ENCODE data around the gene UPK3A. TPM values are rescaled to one million over a fixed set of nuclear protein-coding genes. Genes with fewer than 3 reads are reported as not detected.
"Not testable (repeated sequence)": the region's sequence is repeated elsewhere in the genome, so short reads cannot be mapped to it uniquely, and the experiment has no call there.

UPK3A gene
- total and polyA plus RNA-seq, 2 donors from 2014 or later, result not detected

DNA sequence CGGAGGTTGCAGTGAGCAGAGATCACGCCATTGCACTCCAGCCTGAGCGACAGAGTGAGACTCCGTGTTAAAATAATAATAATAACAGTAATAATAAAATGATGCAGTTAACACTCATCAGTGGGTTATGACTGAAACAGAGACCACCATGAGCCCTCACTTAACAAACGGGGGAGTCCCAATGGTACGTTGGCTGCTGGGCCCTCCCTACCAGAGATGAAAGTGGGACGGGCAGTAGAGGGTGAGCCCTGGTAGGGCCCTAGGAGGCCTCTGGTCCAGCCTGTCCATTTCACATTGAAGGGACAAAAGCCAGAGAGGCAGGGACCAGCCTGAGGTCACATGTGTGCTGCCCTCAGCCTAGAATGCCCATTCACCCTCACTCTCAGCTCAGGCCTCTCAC, 30.4 kb upstream of the UPK3A start:
- no peak overlapping the region for H3K9ac ChIP-seq (ENCODE audit: low read length in 3 of 3)
- no peak for DNase-seq
- H3K27me3 ChIP-seq (ENCODE audit: control insufficient read depth, insufficient read depth, low read length), result no peaks in the 10 kb centered on the region
- H3K27ac ChIP-seq (ENCODE audit: low read depth in 2 of 2, low read length in 2 of 2), result no peak overlapping the region
- no peaks in the 10 kb centered on the region for H3K4me1 ChIP-seq (ENCODE audit: control insufficient read depth in 2 of 3, insufficient read depth in 2 of 3, low read depth in 1 of 3, low read length in 3 of 3)
- no peak for FAIRE-seq
- no peak overlapping the region for H3K4me3 ChIP-seq (ENCODE audit: low read length in 3 of 3)
- no peaks in the 10 kb centered on the region for H3K36me3 ChIP-seq (ENCODE audit: control insufficient read depth in 2 of 3, insufficient read depth in 3 of 3, low read length in 3 of 3)
- TF ChIP-seq, protein P1, sequence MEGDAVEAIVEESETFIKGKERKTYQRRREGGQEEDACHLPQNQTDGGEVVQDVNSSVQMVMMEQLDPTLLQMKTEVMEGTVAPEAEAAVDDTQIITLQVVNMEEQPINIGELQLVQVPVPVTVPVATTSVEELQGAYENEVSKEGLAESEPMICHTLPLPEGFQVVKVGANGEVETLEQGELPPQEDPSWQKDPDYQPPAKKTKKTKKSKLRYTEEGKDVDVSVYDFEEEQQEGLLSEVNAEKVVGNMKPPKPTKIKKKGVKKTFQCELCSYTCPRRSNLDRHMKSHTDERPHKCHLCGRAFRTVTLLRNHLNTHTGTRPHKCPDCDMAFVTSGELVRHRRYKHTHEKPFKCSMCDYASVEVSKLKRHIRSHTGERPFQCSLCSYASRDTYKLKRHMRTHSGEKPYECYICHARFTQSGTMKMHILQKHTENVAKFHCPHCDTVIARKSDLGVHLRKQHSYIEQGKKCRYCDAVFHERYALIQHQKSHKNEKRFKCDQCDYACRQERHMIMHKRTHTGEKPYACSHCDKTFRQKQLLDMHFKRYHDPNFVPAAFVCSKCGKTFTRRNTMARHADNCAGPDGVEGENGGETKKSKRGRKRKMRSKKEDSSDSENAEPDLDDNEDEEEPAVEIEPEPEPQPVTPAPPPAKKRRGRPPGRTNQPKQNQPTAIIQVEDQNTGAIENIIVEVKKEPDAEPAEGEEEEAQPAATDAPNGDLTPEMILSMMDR (IDR thresholded peaks at IDR 0.05; ENCODE audit: borderline replicate concordance, extremely low read depth, insufficient read depth), result no peak
- intact Hi-C loops (cut with DNase I), result no loop called here
- no peaks in the 10 kb centered on the region for H3K9me3 ChIP-seq (ENCODE audit: control insufficient read depth in 2 of 3, insufficient read depth in 1 of 3, low read length in 3 of 3)

DNA sequence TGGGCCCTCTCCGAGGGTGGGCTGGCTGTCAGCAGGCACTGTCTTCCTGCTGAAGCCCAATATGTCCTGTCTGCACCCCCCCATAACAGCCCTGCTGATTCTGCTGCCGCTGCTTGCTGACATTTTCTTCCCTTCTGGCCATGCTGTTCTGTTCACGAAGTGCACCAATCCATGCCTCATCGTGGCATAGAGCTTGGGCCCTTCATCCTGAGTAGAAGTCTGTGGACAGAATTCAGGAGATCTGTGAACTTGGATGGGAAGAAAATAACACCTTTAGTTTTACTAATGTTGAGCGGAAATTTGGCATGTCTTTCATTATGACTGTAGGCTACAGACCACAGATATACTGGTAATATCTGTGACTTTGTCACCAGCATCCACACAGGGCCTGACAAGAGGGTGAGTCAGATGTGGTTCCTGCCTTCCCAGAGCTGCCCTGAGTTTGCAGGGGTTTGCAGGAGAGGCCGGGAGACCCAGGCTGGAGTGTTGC, 29.9 kb upstream of the UPK3A start:
- H3K4me3 ChIP-seq (ENCODE audit: low read length in 3 of 3), result no peak overlapping the region
- no peak overlapping the region for H3K27ac ChIP-seq (ENCODE audit: low read depth in 2 of 2, low read length in 2 of 2)
- H3K9me3 ChIP-seq (ENCODE audit: control insufficient read depth in 2 of 3, insufficient read depth in 1 of 3, low read length in 3 of 3), result no peaks in the 10 kb centered on the region
- H3K9ac ChIP-seq (ENCODE audit: low read length in 3 of 3), result no peak overlapping the region
- no peaks in the 10 kb centered on the region for H3K4me1 ChIP-seq (ENCODE audit: control insufficient read depth in 2 of 3, insufficient read depth in 2 of 3, low read depth in 1 of 3, low read length in 3 of 3)
- no peak for FAIRE-seq
- TF ChIP-seq, protein P1 (IDR thresholded peaks at IDR 0.05; ENCODE audit: borderline replicate concordance, extremely low read depth, insufficient read depth), result no peak
- DNase-seq, result no peak
- H3K36me3 ChIP-seq (ENCODE audit: control insufficient read depth in 2 of 3, insufficient read depth in 3 of 3, low read length in 3 of 3), result no peaks in the 10 kb centered on the region
- intact Hi-C loops (cut with DNase I), result no loop called here
- H3K27me3 ChIP-seq (ENCODE audit: control insufficient read depth, insufficient read depth, low read length), result no peaks in the 10 kb centered on the region

DNA sequence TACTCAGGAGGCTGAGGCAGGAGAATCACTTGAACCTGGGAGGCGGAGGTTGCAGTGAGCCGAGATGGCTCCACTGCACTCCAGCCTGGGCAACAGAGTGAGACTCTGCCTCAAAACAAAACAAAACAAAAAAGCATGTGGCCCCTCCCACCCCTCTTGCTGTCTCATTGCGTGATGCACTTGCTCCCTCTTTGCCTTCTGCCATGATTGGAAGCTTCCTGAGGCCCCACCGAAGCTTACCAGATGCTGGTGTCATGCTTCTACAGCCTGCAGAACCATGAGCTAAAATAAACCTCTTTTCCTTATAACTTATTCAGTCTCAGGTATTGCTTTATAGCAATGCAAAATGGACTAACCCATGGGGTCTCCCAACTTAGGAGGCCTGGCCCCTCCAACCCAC, 26.8 kb upstream of the UPK3A start:
- H3K4me1 ChIP-seq (ENCODE audit: control insufficient read depth in 2 of 3, insufficient read depth in 2 of 3, low read depth in 1 of 3, low read length in 3 of 3); H3K9me3 ChIP-seq (ENCODE audit: control insufficient read depth in 2 of 3, insufficient read depth in 1 of 3, low read length in 3 of 3); H3K27me3 ChIP-seq (ENCODE audit: control insufficient read depth, insufficient read depth, low read length); H3K36me3 ChIP-seq (ENCODE audit: control insufficient read depth in 2 of 3, insufficient read depth in 3 of 3, low read length in 3 of 3); H3K9ac ChIP-seq (ENCODE audit: low read length in 3 of 3); intact Hi-C loops (cut with DNase I); FAIRE-seq; H3K27ac ChIP-seq (ENCODE audit: low read depth in 2 of 2, low read length in 2 of 2); DNase-seq; H3K4me3 ChIP-seq (ENCODE audit: low read length in 3 of 3): not testable (repeated sequence)

DNA sequence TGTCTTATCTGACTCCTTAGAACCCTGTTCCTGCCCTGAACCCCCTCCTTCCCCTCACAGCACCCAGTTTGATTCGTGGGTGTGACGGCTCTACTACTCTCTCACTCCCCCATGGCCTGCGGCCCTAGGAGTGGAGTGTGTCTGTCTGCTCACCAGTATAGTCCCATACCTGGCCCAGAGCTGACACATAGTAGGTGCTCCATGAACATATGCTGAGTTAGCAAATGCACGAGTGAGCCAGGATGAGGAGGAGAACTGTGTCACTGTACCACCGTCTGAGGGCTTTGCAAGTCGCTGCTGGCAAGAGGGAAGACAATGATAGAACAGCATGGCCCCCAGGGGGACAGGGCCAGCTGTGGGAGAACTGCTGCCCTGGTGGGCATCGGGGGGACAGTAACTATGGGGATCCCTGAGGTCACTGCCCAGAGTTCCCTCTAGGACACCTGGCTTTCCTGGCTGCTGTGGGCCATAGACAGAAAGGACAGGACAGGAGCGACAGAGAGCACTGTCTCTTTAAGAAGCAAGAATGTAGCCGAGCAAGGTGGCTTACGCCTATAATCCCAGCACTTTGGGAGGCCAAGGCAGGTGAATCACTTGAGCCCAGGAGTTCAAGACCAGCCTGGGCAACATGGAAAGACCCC, 24.9 kb upstream of the UPK3A start:
- no peaks in the 10 kb centered on the region for H3K36me3 ChIP-seq (ENCODE audit: control insufficient read depth in 2 of 3, insufficient read depth in 3 of 3, low read length in 3 of 3)
- no peak overlapping the region for H3K9ac ChIP-seq (ENCODE audit: low read length in 3 of 3)
- no peaks in the 10 kb centered on the region for H3K27me3 ChIP-seq (ENCODE audit: control insufficient read depth, insufficient read depth, low read length)
- intact Hi-C loops (cut with DNase I), result no loop called here
- TF ChIP-seq, protein P1 (IDR thresholded peaks at IDR 0.05; ENCODE audit: borderline replicate concordance, extremely low read depth, insufficient read depth), result no peak
- H3K27ac ChIP-seq (ENCODE audit: low read depth in 2 of 2, low read length in 2 of 2), result no peak overlapping the region
- DNase-seq (no peak), FAIRE-seq (no peak)
- no peaks in the 10 kb centered on the region for H3K9me3 ChIP-seq (ENCODE audit: control insufficient read depth in 2 of 3, insufficient read depth in 1 of 3, low read length in 3 of 3)
- H3K4me3 ChIP-seq (ENCODE audit: low read length in 3 of 3), result no peak overlapping the region
- peaks cover 0 to 12% (median 8%) of the 10 kb centered on the region in 3 donors for H3K4me1 ChIP-seq (ENCODE audit: control insufficient read depth in 2 of 3, insufficient read depth in 2 of 3, low read depth in 1 of 3, low read length in 3 of 3)

DNA sequence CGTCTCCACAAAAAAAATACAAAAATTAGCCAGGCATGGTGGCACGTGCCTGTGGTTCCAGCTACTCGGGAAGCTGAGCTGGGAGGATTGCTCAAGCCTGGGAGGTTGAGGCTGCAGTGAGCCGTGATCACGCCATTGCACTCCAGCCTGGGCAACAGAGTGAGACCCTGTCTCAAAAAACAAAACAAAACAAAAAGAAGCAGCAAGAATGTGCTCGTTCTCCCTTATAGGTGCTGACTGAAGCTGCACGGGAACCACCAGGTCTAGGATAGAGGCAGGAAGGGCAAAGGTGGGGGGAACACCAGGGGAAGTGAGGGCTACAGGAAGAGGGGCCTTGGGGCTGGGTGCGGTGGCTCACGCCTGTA, 24.4 kb upstream of the UPK3A start:
- FAIRE-seq; intact Hi-C loops (cut with DNase I); DNase-seq; H3K27me3 ChIP-seq (ENCODE audit: control insufficient read depth, insufficient read depth, low read length); H3K4me3 ChIP-seq (ENCODE audit: low read length in 3 of 3); H3K27ac ChIP-seq (ENCODE audit: low read depth in 2 of 2, low read length in 2 of 2); H3K36me3 ChIP-seq (ENCODE audit: control insufficient read depth in 2 of 3, insufficient read depth in 3 of 3, low read length in 3 of 3); H3K9ac ChIP-seq (ENCODE audit: low read length in 3 of 3); H3K9me3 ChIP-seq (ENCODE audit: control insufficient read depth in 2 of 3, insufficient read depth in 1 of 3, low read length in 3 of 3): not testable (repeated sequence)
- peaks cover 0 to 12% (median 8%) of the 10 kb centered on the region in 3 donors for H3K4me1 ChIP-seq (ENCODE audit: control insufficient read depth in 2 of 3, insufficient read depth in 2 of 3, low read depth in 1 of 3, low read length in 3 of 3)

All from kidney (tissue), 14 donors.